GM12878 (cell line): ENCODE data around the gene DEPDC1. TPM values are rescaled to one million over a fixed set of nuclear protein-coding genes. Genes with fewer than 3 reads are reported as not detected.
"Not testable (repeated sequence)": the region's sequence is repeated elsewhere in the genome, so short reads cannot be mapped to it uniquely, and the experiment has no call there.

Source experiments
- ATAC-seq: fragments of 200-7000 bp; cut with Tn5 transposase; 3 replicates; pipeline ENCODE4 v1.9.1; 2020; ENCODE audit warnings: mild to moderate bottlenecking, moderate library complexity
- BruUV-seq: library from RNA; stranded (reverse); fragments of 400-500 nt; replicated peaks from 2 replicates; lab custom pipeline; 2021; lab: Mats Ljungman, UMichigan
- CTCF ChIA-PET: fragments of 300-600 bp; sonication (Branson Sonifier 250); formaldehyde crosslinking; extraction: SDS; loops from one replicate; lab custom pipeline; 2021; ENCODE audit warnings: inconsistent platforms; lab: Yijun Ruan, JAX
- POLR2A ChIA-PET: fragments of 350-600 bp; formaldehyde crosslinking; extraction: SDS; loops from one replicate; lab custom pipeline; 2021; ENCODE audit warnings: inconsistent platforms; lab: Charles Lee
- RAD21 ChIA-PET: fragments of 300-600 bp; sonication (Branson Sonifier 250); formaldehyde crosslinking; loops from one replicate; lab custom pipeline; 2023; ENCODE audit warnings: antibody characterized with exemption; ENCODE audit not compliant: unreplicated experiment; lab: Charles Lee
- SMC1A ChIA-PET: fragments of 300-600 bp; sonication (Branson Sonifier 250); formaldehyde crosslinking; loops from one replicate; lab custom pipeline; 2023; ENCODE audit not compliant: unreplicated experiment, uncharacterized antibody; lab: Charles Lee
- DNase-seq: peaks from one replicate; pipeline ENCODE4 v3.0.0-alpha.2; 2011; ENCODE audit warnings: low read depth, low spot score
- FAIRE-seq: peaks from 3 replicates; lab custom pipeline; 2011; peaks lifted over from hg19 to GRCh38; lab: Jason Lieb, UNC
- H2AFZ ChIP-seq: 2 replicates; pipeline ENCODE4 v1.6.0; 2011; ENCODE audit warnings: low read depth, low read length, control low read depth; ENCODE audit not compliant: control insufficient read depth
- H3K27ac ChIP-seq: 2 replicates; pipeline ENCODE4 v1.5.1; 2011; ENCODE audit warnings: control low read depth; ENCODE audit not compliant: control insufficient read depth, insufficient read depth
- H3K27me3 ChIP-seq, 2 experiments: replicated peaks in 1 of 2; 2 replicates each; pipeline versions ENCODE4 v1.6.0 to v1.6.1; 2011; ENCODE audit warnings: low read length in 1 of 2; ENCODE audit not compliant: control insufficient read depth in 2 of 2, insufficient read depth in 2 of 2
- H3K36me3 ChIP-seq, 2 experiments: 2 replicates each; pipeline ENCODE4 v1.5.1; 2011; ENCODE audit warnings: low read length in 1 of 2; ENCODE audit not compliant: control insufficient read depth in 2 of 2, insufficient read depth in 2 of 2
- H3K4me1 ChIP-seq: 2 replicates; pipeline ENCODE4 v1.6.1; 2011; ENCODE audit warnings: mild to moderate bottlenecking, low read length, moderate library complexity, mixed read lengths; ENCODE audit not compliant: control insufficient read depth, insufficient read depth
- H3K4me2 ChIP-seq: 2 replicates; pipeline ENCODE4 v1.6.0; 2011; ENCODE audit warnings: control low read depth; ENCODE audit not compliant: control insufficient read depth, insufficient read depth
- H3K4me3 ChIP-seq: fragments of 200-600 bp; sonication (generic); 2 replicates; pipeline ENCODE4 v1.5.1; 2016
- H3K79me2 ChIP-seq: 2 replicates; pipeline ENCODE4 v1.6.0; 2011; ENCODE audit warnings: low read length; ENCODE audit not compliant: control insufficient read depth, insufficient read depth
- H3K9ac ChIP-seq: 2 replicates; pipeline ENCODE4 v1.8.0; 2011; ENCODE audit warnings: low read length, control low read depth, mixed read lengths; ENCODE audit not compliant: control insufficient read depth, insufficient read depth
- H3K9me3 ChIP-seq: replicated peaks from 3 replicates; pipeline ENCODE4 v1.5.1; 2011; ENCODE audit warnings: mild to moderate bottlenecking, low read length; ENCODE audit not compliant: control insufficient read depth, insufficient read depth
- H4K20me1 ChIP-seq: 2 replicates; pipeline ENCODE4 v1.6.0; 2011; ENCODE audit not compliant: control insufficient read depth, insufficient read depth
- ASH2L ChIP-seq: fragments of 300-600, 200-600 bp; sonication (generic); IDR thresholded peaks from 2 replicates; pipeline ENCODE4 v1.6.1; 2017; ENCODE audit warnings: low read depth, mild to moderate bottlenecking, borderline replicate concordance
- PAX5 ChIP-seq: IDR thresholded peaks from 2 replicates; pipeline ENCODE4 v1.6.1; 2011; ENCODE audit warnings: low read depth, low read length, borderline replicate concordance
- SMARCA5 ChIP-seq: fragments of 450-650 bp; IDR thresholded peaks from 2 replicates; pipeline ENCODE4 v1.6.1; 2017; ENCODE audit warnings: mild to moderate bottlenecking
- SREBF1 ChIP-seq: IDR thresholded peaks from 2 replicates; pipeline ENCODE4 v1.6.1; 2012; ENCODE audit warnings: mild to moderate bottlenecking, low read length
- ZNF217 ChIP-seq: fragments of 450-650 bp; IDR thresholded peaks from 2 replicates; pipeline ENCODE4 v1.6.1; 2017; ENCODE audit warnings: antibody characterized with exemption, mild to moderate bottlenecking
- WGBS: methylation state at CpG from one replicate; pipeline ENCODE4 v1.1.6; 2016; ENCODE audit warnings: low lambda C conversion rate; ENCODE audit not compliant: insufficient replicate concordance, insufficient coverage; ENCODE audit errors: missing lambda C conversion rate; 5-methylcytosine and 5-hydroxymethylcytosine counted together
- in situ Hi-C: fragments of 300-500 bp; cut with MboI; formaldehyde crosslinking; loops from 9 replicates; pipeline ENCODE4 v1.14.3; 2018; ENCODE audit warnings: mixed read lengths
- intact Hi-C: fragments of 100-400 bp; cut with micrococcal nuclease; formaldehyde crosslinking; loops from one replicate; pipeline ENCODE4 v1.14.2; 2022; ENCODE audit not compliant: unreplicated experiment
- polyA plus RNA-seq, 11 experiments: library from polyadenylated mRNA; depleted of rRNA in 4 of 11; unstranded in 6 of 11; stranded (reverse) in 5 of 11; fragments of >200 nt; fragmentation: Nextera tagmentation in 4 of 11; fragmentation: Illumina TruSeq in 1 of 11; extraction: Ambion mirVana in 4 of 11; extraction: Trizol in 1 of 11; gene quantifications; 1 replicate in 1 of 11; 2 replicates in 10 of 11; pipeline versions ENCODE4 v1.2.1 to v1.2.3, GENCODE V29; 2011 to 2016; ENCODE audit warnings: inconsistent platforms in 2 of 11, missing spikeins in 2 of 11, low read depth in 1 of 11
- total RNA-seq, 4 experiments: library from RNA; depleted of rRNA in 3 of 4; stranded (reverse); fragments of >200 nt in 3 of 4; fragmentation: Illumina TruSeq in 1 of 4; extraction: Trizol in 1 of 4; gene quantifications; 2 replicates each; pipeline versions ENCODE4 v1.2.1 to v1.2.3, GENCODE V29; 2013 to 2021

Gene DEPDC1
- total and polyA plus RNA-seq, 10 of the 15 experiments (the other 5 are each of a cell fraction or from before 2014, with no cell fraction given), result 6.9 to 36.5 (median 17.6) TPM

- H3K36me3 ChIP-seq, in situ Hi-C loops, H3K9ac ChIP-seq, RAD21 ChIA-PET, H2AFZ ChIP-seq, H3K4me2 ChIP-seq, FAIRE-seq, intact Hi-C loops, POLR2A ChIA-PET, DNase-seq, H3K27ac ChIP-seq, BruUV-seq, H3K4me3 ChIP-seq, H4K20me1 ChIP-seq, SMC1A ChIA-PET, ATAC-seq, H3K9me3 ChIP-seq, H3K4me1 ChIP-seq, H3K27me3 ChIP-seq: not testable (repeated sequence)
- H3K79me2 ChIP-seq, result peaks cover 27% of the 10 kb centered on the region
- CTCF ChIA-PET, result interaction anchor here (1.5 kb wide), 1 partner anchor 8 kb away, joined by 4 read pairs; no protein-coding TSS in a partner anchor
- WGBS, result 90% methylated on average over 6 of the region's 6 CpGs
Observed at GRCh38 chr1:68492255-68492654, 4.6 kb downstream of the DEPDC1 start.

DNA sequence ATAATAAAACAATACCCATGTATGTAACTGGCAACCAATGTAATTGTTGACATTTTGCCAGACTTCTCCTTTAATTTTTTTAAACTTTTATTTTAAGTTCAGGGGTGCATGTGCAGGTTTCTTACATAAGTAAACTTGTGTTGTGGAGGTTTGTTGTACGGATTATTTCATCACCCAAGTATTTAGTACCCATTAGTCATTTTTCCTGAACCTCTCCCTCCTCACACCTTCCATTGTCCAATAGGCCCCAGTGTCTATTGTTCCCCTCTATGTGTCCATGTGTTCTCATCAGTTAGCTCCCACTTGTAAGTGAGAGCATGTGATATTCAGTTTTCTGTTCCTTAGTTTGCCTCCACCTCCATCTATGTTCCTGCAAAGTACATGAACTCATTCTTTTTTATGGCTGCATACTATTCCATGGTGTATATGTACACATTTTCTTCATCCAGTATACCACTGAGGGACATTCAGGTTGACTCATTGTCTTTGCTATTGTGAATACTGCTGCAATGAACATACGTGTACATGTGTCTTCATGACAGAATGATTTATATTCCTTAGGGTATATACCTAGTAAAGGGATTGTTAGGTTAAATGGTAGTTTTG lies 6.7 kb downstream of the DEPDC1 start:
- H3K4me3 ChIP-seq, result no peak overlapping the region
- ChIA-PET POLR2A (no interaction called here), CTCF (no interaction called here), RAD21 (no interaction called here), SMC1A (no interaction called here)
- WGBS, result 100% methylated on average over 2 of the region's 2 CpGs
- H3K4me2 ChIP-seq, result no peak overlapping the region
- H2AFZ ChIP-seq, result peak overlapping the region; percentile 23; the same call in 1 of the 2 replicates
- FAIRE-seq, result no peak
- TF ChIP-seq SREBF1 (no peak), ZNF217 (peak; percentile 77; the same call in 1 of the 2 replicates), ASH2L (no peak), SMARCA5 (0 out of 2 replicates have a peak, but pooled peaks have one; percentile 46), PAX5 (no peak)
- intact Hi-C loops, result no loop called here
- in situ Hi-C loops, result no loop called here
- no peaks in the 10 kb centered on the region for H3K9me3 ChIP-seq
- H3K36me3 ChIP-seq, result no peaks in the 10 kb centered on the region; a peak in 2 of 4 replicates
- no peak overlapping the region for H3K9ac ChIP-seq
- H3K27me3 ChIP-seq, result no peaks in the 10 kb centered on the region
- no TSS peak for BruUV-seq
- H4K20me1 ChIP-seq, result no peaks in the 10 kb centered on the region
- peaks cover 10% of the 10 kb centered on the region for H3K79me2 ChIP-seq
- no peak overlapping the region for H3K27ac ChIP-seq
- DNase-seq, result no peak
- ATAC-seq, result no peak
- no peaks in the 10 kb centered on the region for H3K4me1 ChIP-seq
